SK-N-SH (cell line): ENCODE measurements around the gene ZCCHC7.

Source experiments
- EP300 ChIP-seq, 2 experiments: IDR thresholded peaks; 2 replicates each; pipeline versions ENCODE4 v1.4.0 to v1.6.1; 2012; ENCODE audit warnings: borderline replicate concordance in 1 of 2, low read depth in 1 of 2, low read length in 1 of 2
- MAX ChIP-seq: IDR thresholded peaks from 2 replicates; pipeline ENCODE4 v1.4.0; 2012; ENCODE audit warnings: low read depth

- no peak for TF ChIP-seq MAX
- TF ChIP-seq EP300 (IDR thresholded peaks at IDR 0.05; ENCODE audit: borderline replicate concordance in 1 of 2, low read depth in 1 of 2, low read length in 1 of 2), result no peak
These were observed 101.2 kb downstream of the ZCCHC7 start for GRCh38 chr9:37221489-37222106.
